ENCODE measurements around the gene RUNDC3A.
A peak's percentile ranks its signal among the peaks of the same experiment; 100 is the strongest.

The RUNDC3A gene

DNA sequence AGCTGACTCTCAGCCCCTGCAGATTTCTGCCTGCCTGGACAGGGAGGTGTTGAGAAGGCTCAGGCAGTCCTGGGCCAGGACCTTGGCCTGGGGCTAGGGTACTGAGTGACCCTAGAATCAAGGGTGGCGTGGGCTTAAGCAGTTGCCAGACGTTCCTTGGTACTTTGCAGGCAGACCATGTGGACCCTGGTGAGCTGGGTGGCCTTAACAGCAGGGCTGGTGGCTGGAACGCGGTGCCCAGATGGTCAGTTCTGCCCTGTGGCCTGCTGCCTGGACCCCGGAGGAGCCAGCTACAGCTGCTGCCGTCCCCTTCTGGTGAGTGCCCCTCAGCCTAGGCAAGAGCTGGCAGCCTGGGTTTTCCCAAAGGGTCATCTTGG is 40.6 kb downstream of the RUNDC3A start:
- H3K79me2 ChIP-seq (ENCODE audit: insufficient read depth, low read length), result peaks cover 4% of the 10 kb centered on the region; the same call in 1 of the 2 replicates
- peak overlapping the region; percentile 97 for H3K27ac ChIP-seq (ENCODE audit: low read depth, low read length)
- no peak overlapping the region for H3K4me3 ChIP-seq (ENCODE audit: insufficient read depth, low read length, poor library complexity, severe bottlenecking)
- H3K4me2 ChIP-seq (ENCODE audit: low read depth, low read length, poor library complexity, severe bottlenecking), result no peak overlapping the region
- no peaks in the 10 kb centered on the region for H3K27me3 ChIP-seq (ENCODE audit: low read length)
- H3K9ac ChIP-seq (ENCODE audit: low read length), result peak overlapping the region; percentile 28
- no peak overlapping the region for H2AFZ ChIP-seq (ENCODE audit: low read depth, low read length, severe bottlenecking)
- no peaks in the 10 kb centered on the region for H3K9me3 ChIP-seq (ENCODE audit: insufficient read depth, low read length)
- peaks cover 43% of the 10 kb centered on the region for H3F3A ChIP-seq (ENCODE audit: insufficient read depth)
- TF ChIP-seq, protein P1, sequence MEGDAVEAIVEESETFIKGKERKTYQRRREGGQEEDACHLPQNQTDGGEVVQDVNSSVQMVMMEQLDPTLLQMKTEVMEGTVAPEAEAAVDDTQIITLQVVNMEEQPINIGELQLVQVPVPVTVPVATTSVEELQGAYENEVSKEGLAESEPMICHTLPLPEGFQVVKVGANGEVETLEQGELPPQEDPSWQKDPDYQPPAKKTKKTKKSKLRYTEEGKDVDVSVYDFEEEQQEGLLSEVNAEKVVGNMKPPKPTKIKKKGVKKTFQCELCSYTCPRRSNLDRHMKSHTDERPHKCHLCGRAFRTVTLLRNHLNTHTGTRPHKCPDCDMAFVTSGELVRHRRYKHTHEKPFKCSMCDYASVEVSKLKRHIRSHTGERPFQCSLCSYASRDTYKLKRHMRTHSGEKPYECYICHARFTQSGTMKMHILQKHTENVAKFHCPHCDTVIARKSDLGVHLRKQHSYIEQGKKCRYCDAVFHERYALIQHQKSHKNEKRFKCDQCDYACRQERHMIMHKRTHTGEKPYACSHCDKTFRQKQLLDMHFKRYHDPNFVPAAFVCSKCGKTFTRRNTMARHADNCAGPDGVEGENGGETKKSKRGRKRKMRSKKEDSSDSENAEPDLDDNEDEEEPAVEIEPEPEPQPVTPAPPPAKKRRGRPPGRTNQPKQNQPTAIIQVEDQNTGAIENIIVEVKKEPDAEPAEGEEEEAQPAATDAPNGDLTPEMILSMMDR (IDR thresholded peaks at IDR 0.05; ENCODE audit: insufficient read depth, low read length, poor library complexity, severe bottlenecking), result no peak
- TF ChIP-seq EZH2phosphoT487 (conservative IDR thresholded peaks at IDR 0.05; ENCODE audit: low read length), result no peak
- H3K9me2 ChIP-seq (replicated peaks; ENCODE audit: insufficient read depth, low read length), result no peaks in the 10 kb centered on the region
- H4K20me1 ChIP-seq (ENCODE audit: low read depth, low read length), result no peaks in the 10 kb centered on the region
- no peaks in the 10 kb centered on the region for H3K36me3 ChIP-seq (ENCODE audit: low read length)

DNA sequence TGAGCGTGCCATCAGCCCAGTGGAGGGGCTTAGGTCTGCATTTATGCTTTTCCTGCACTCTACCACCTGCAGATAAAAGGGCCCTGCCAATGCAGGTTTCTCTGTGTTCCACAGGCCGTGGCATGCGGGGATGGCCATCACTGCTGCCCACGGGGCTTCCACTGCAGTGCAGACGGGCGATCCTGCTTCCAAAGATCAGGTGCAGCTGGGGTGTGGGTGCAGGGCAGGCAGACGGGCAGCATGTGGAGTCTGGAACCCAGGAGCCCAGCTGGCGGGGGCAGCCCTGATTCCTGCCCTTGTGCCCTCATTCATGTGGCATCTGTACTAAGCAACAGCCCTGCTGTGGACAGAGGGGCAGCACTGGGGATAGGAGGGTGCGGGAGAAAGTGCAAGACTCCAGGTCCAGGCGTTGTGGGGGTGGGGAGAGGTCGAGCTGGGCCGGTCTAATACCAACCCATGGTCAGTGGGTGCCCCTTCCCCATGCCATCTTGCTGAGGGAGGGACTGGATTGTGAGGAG is 41.2 kb downstream of the RUNDC3A start:
- peak overlapping the region; percentile 97 for H3K27ac ChIP-seq (ENCODE audit: low read depth, low read length)
- no peak overlapping the region for H3K4me2 ChIP-seq (ENCODE audit: low read depth, low read length, poor library complexity, severe bottlenecking)
- H3F3A ChIP-seq (ENCODE audit: insufficient read depth), result peaks cover 43% of the 10 kb centered on the region
- H3K36me3 ChIP-seq (ENCODE audit: low read length), result no peaks in the 10 kb centered on the region
- no peaks in the 10 kb centered on the region for H3K27me3 ChIP-seq (ENCODE audit: low read length)
- TF ChIP-seq, protein P1 (IDR thresholded peaks at IDR 0.05; ENCODE audit: insufficient read depth, low read length, poor library complexity, severe bottlenecking), result no peak
- TF ChIP-seq EZH2phosphoT487 (conservative IDR thresholded peaks at IDR 0.05; ENCODE audit: low read length), result no peak
- H2AFZ ChIP-seq (ENCODE audit: low read depth, low read length, severe bottlenecking), result no peak overlapping the region
- H4K20me1 ChIP-seq (ENCODE audit: low read depth, low read length), result no peaks in the 10 kb centered on the region
- H3K9me3 ChIP-seq (ENCODE audit: insufficient read depth, low read length), result no peaks in the 10 kb centered on the region
- no peaks in the 10 kb centered on the region for H3K9me2 ChIP-seq (replicated peaks; ENCODE audit: insufficient read depth, low read length)
- peaks cover 4% of the 10 kb centered on the region; the same call in 1 of the 2 replicates for H3K79me2 ChIP-seq (ENCODE audit: insufficient read depth, low read length)
- H3K4me3 ChIP-seq (ENCODE audit: insufficient read depth, low read length, poor library complexity, severe bottlenecking), result no peak overlapping the region
- no peak overlapping the region; the same call in 1 of the 2 replicates for H3K9ac ChIP-seq (ENCODE audit: low read length)

DNA sequence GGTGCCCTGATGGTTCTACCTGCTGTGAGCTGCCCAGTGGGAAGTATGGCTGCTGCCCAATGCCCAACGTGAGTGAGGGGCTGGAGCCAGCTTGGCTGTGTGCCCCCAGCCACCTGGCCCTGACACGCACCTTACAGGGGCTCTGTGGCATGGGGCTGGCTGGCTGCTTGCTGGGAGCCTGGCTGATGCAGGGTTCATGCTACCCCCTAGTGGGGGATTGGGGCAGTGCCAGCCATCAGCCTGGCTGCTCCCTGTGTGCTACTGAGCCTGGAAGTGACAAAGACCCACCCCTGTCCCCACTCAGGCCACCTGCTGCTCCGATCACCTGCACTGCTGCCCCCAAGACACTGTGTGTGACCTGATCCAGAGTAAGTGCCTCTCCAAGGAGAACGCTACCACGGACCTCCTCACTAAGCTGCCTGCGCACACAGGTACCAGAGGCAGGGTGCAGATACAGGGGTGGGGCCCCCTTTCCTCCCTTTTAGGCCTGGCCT is 42.4 kb downstream of the RUNDC3A start:
- Histone ChIP-seq H3K9ac (ENCODE audit: low read length) (no peak overlapping the region), H3K9me3 (ENCODE audit: insufficient read depth, low read length) (no peaks in the 10 kb centered on the region), H3K79me2 (ENCODE audit: insufficient read depth, low read length) (peaks cover 4% of the 10 kb centered on the region; the same call in 1 of the 2 replicates), H2AFZ (ENCODE audit: low read depth, low read length, severe bottlenecking) (no peak overlapping the region), H3K4me3 (ENCODE audit: insufficient read depth, low read length, poor library complexity, severe bottlenecking) (no peak overlapping the region), H3K9me2 (replicated peaks; ENCODE audit: insufficient read depth, low read length) (no peaks in the 10 kb centered on the region), H3K27me3 (ENCODE audit: low read length) (no peaks in the 10 kb centered on the region), H3K4me2 (ENCODE audit: low read depth, low read length, poor library complexity, severe bottlenecking) (no peak overlapping the region), H3K36me3 (ENCODE audit: low read length) (no peaks in the 10 kb centered on the region), H3K27ac (ENCODE audit: low read depth, low read length) (peak overlapping the region; percentile 45), H3F3A (ENCODE audit: insufficient read depth) (peaks cover 43% of the 10 kb centered on the region), H4K20me1 (ENCODE audit: low read depth, low read length) (no peaks in the 10 kb centered on the region)
- TF ChIP-seq, protein P1 (IDR thresholded peaks at IDR 0.05; ENCODE audit: insufficient read depth, low read length, poor library complexity, severe bottlenecking), result peak; percentile 77
- TF ChIP-seq EZH2phosphoT487 (conservative IDR thresholded peaks at IDR 0.05; ENCODE audit: low read length), result no peak

Measured in SU-DHL-6 (cell line).